Smooth muscle cell (in vitro differentiated cells): ENCODE results near the gene SLC24A3. TPM values are rescaled to one million over a fixed set of nuclear protein-coding genes. Genes with fewer than 3 reads are reported as not detected.

Source experiments
- DNase-seq: peaks from one replicate; lab custom pipeline; 2025; ENCODE audit not compliant: unreplicated experiment; lab: John Stamatoyannopoulos, UW
- H2AFZ ChIP-seq: fragments of 200-600 bp; sonication (generic); 2 replicates; pipeline ENCODE4 v1.6.0; 2016; ENCODE audit warnings: antibody characterized with exemption, low read depth, mild to moderate bottlenecking
- H3F3A ChIP-seq: fragments of 200-600 bp; sonication (generic); 2 replicates; pipeline ENCODE4 v1.6.0; 2017; ENCODE audit warnings: antibody characterized with exemption, low read depth
- H3K27ac ChIP-seq: fragments of 200-600 bp; sonication (generic); 2 replicates; pipeline ENCODE4 v1.5.1; 2016; ENCODE audit warnings: low read depth, mild to moderate bottlenecking
- H3K27me3 ChIP-seq: fragments of 200-600 bp; sonication (generic); 2 replicates; pipeline ENCODE4 v1.6.1; 2016; ENCODE audit warnings: low read depth, mild to moderate bottlenecking
- H3K36me3 ChIP-seq: fragments of 200-600 bp; sonication (generic); 2 replicates; pipeline ENCODE4 v1.5.1; 2016; ENCODE audit warnings: low read depth
- H3K4me1 ChIP-seq: fragments of 200-600 bp; sonication (generic); 2 replicates; pipeline ENCODE4 v1.5.1; 2016; ENCODE audit warnings: low read depth
- H3K4me2 ChIP-seq: fragments of 200-600 bp; sonication (generic); 2 replicates; pipeline ENCODE4 v1.6.0; 2016; ENCODE audit warnings: mild to moderate bottlenecking
- H3K4me3 ChIP-seq: fragments of 200-600 bp; sonication (generic); 2 replicates; pipeline ENCODE4 v1.5.1; 2016; ENCODE audit warnings: mild to moderate bottlenecking
- H3K79me2 ChIP-seq: fragments of 200-600 bp; sonication (generic); 2 replicates; pipeline ENCODE4 v1.6.0; 2016; ENCODE audit warnings: low read depth, mild to moderate bottlenecking
- H3K9ac ChIP-seq: fragments of 200-600 bp; sonication (generic); 2 replicates; pipeline ENCODE4 v1.6.0; 2016; ENCODE audit warnings: low read depth
- H3K9me3 ChIP-seq: fragments of 200-600 bp; sonication (generic); replicated peaks from 2 replicates; pipeline ENCODE4 v1.5.1; 2016; ENCODE audit warnings: low read depth
- H4K20me1 ChIP-seq: fragments of 200-600 bp; sonication (generic); 2 replicates; pipeline ENCODE4 v1.6.0; 2016; ENCODE audit warnings: low read depth
- CTCF ChIP-seq: fragments of 200-600 bp; sonication (generic); IDR thresholded peaks from 2 replicates; pipeline ENCODE4 v1.5.1; 2017; ENCODE audit warnings: borderline replicate concordance, mild to moderate bottlenecking, antibody characterized with exemption; ENCODE audit not compliant: insufficient read depth, poor library complexity, severe bottlenecking
- WGBS: methylation state at CpG from one replicate; pipeline ENCODE4 v1.1.7; 2016; ENCODE audit warnings: low lambda C conversion rate; 5-methylcytosine and 5-hydroxymethylcytosine counted together
- polyA plus RNA-seq: library from polyadenylated mRNA; unstranded; fragments of >200 nt; fragmentation: Nextera tagmentation; extraction: Ambion mirVana; gene quantifications from 2 replicates; pipeline ENCODE4 v1.2.1, GENCODE V29; 2016
- total RNA-seq: library from RNA; depleted of rRNA; stranded (reverse); fragments of >200 nt; gene quantifications from 2 replicates; pipeline ENCODE4 v1.2.3, GENCODE V29; 2014

Gene SLC24A3
- total and polyA plus RNA-seq, 2 experiments from 2014 or later = 2.5 to 3.2 TPM

GRCh38 chr20:19435316-19435715, 222.9 kb downstream of the SLC24A3 start:
- no peaks in the 10 kb centered on the region for H3K79me2 ChIP-seq
- H3K9ac ChIP-seq = no peak overlapping the region
- no peaks in the 10 kb centered on the region for H4K20me1 ChIP-seq
- no peak overlapping the region for H2AFZ ChIP-seq
- no peaks in the 10 kb centered on the region for H3K36me3 ChIP-seq
- peaks cover 14% of the 10 kb centered on the region for H3F3A ChIP-seq
- DNase-seq = no peak
- no peak overlapping the region for H3K4me3 ChIP-seq
- peaks cover 5% of the 10 kb centered on the region for H3K4me1 ChIP-seq
- H3K27ac ChIP-seq = peak overlapping the region; percentile 4
- WGBS = 54% methylated on average over 3 of the region's 3 CpGs
- TF ChIP-seq CTCF = no peak
- H3K4me2 ChIP-seq = peak overlapping the region; percentile 16
- H3K9me3 ChIP-seq = no peaks in the 10 kb centered on the region
- no peaks in the 10 kb centered on the region for H3K27me3 ChIP-seq

- Histone ChIP-seq H3K9ac (no peak overlapping the region), H2AFZ (no peak overlapping the region), H3K4me1 (peaks cover 5% of the 10 kb centered on the region), H3F3A (peaks cover 14% of the 10 kb centered on the region), H3K79me2 (no peaks in the 10 kb centered on the region), H3K4me3 (no peak overlapping the region), H3K27me3 (no peaks in the 10 kb centered on the region), H3K4me2 (peak overlapping the region; percentile 16), H3K36me3 (no peaks in the 10 kb centered on the region), H3K27ac (peak overlapping the region; percentile 4), H3K9me3 (no peaks in the 10 kb centered on the region), H4K20me1 (no peaks in the 10 kb centered on the region)
- DNase-seq = no peak
- no peak for TF ChIP-seq CTCF
Observed at GRCh38 chr20:19435821-19436220, 223.4 kb downstream of the SLC24A3 start.

- Histone ChIP-seq H3K4me3 (no peak overlapping the region), H3K79me2 (no peaks in the 10 kb centered on the region), H4K20me1 (no peaks in the 10 kb centered on the region), H3K4me1 (peaks cover 5% of the 10 kb centered on the region), H3K9ac (no peak overlapping the region), H3K36me3 (no peaks in the 10 kb centered on the region), H3K27me3 (no peaks in the 10 kb centered on the region), H2AFZ (no peak overlapping the region), H3F3A (peaks cover 11% of the 10 kb centered on the region), H3K9me3 (peaks cover 1% of the 10 kb centered on the region), H3K27ac (no peak overlapping the region), H3K4me2 (no peak overlapping the region)
- 89% methylated on average over 2 of the region's 2 CpGs for WGBS
- DNase-seq = no peak
- TF ChIP-seq CTCF = no peak
Observed at GRCh38 chr20:19438488-19438887, 226.0 kb downstream of the SLC24A3 start.

GRCh38 chr20:19440660-19441527, 228.5 kb downstream of the SLC24A3 start:
- H3K4me2 ChIP-seq = no peak overlapping the region
- no peak for DNase-seq
- H3K4me1 ChIP-seq = no peaks in the 10 kb centered on the region
- H3K9ac ChIP-seq = no peak overlapping the region
- H2AFZ ChIP-seq = no peak overlapping the region
- WGBS = 83% methylated on average over 14 of the region's 14 CpGs
- no peaks in the 10 kb centered on the region for H3F3A ChIP-seq
- no peaks in the 10 kb centered on the region for H3K27me3 ChIP-seq
- no peaks in the 10 kb centered on the region for H3K79me2 ChIP-seq
- no peaks in the 10 kb centered on the region for H4K20me1 ChIP-seq
- peaks cover 3% of the 10 kb centered on the region for H3K9me3 ChIP-seq
- no peak overlapping the region for H3K4me3 ChIP-seq
- TF ChIP-seq CTCF = no peak
- H3K36me3 ChIP-seq = no peaks in the 10 kb centered on the region
- H3K27ac ChIP-seq = no peak overlapping the region
